Left ventricle myocardium inferior (tissue), 1 donor: ENCODE measurements around the gene EXPH5. TPM values are rescaled to one million over a fixed set of nuclear protein-coding genes. Genes with fewer than 3 reads are reported as not detected.

ENCODE experiments used
- DNase-seq: peaks from one replicate; pipeline ENCODE4 v3.0.0-alpha.2; 2020
- H3K27ac ChIP-seq: fragments of 200-600 bp; replicated peaks from 2 replicates; pipeline ENCODE4 v1.8.0; 2021
- H3K27me3 ChIP-seq: fragments of 200-600 bp; 2 replicates; pipeline ENCODE4 v1.8.0; 2021; ENCODE audit warnings: low read depth
- H3K36me3 ChIP-seq: fragments of 200-600 bp; 2 replicates; pipeline ENCODE4 v1.8.0; 2021
- H3K4me1 ChIP-seq: fragments of 200-600 bp; 2 replicates; pipeline ENCODE4 v1.8.0; 2021
- H3K4me3 ChIP-seq: fragments of 200-600 bp; 2 replicates; pipeline ENCODE4 v1.8.0; 2021; ENCODE audit warnings: mild to moderate bottlenecking, moderate library complexity
- H3K9me3 ChIP-seq: fragments of 200-600 bp; replicated peaks from 2 replicates; pipeline ENCODE4 v1.8.0; 2021
- intact Hi-C: fragments of 100-400 bp; cut with micrococcal nuclease; formaldehyde crosslinking; loops from one replicate; pipeline ENCODE4 v1.11.0; 2022
- total RNA-seq: library from RNA; stranded (reverse); fragmentation: NEBNext Ultra II Directional; extraction: Animal tissue kit (Norgen Biotek cat#: 25700); gene quantifications from one replicate; pipeline ENCODE4 v1.2.1, GENCODE V29; 2021
- TF ChIP-seq, protein P1 (sequence below): fragments of 200-600 bp; IDR thresholded peaks from 2 replicates; pipeline ENCODE4 v1.8.0; 2021; ENCODE audit warnings: antibody characterized with exemption, mild to moderate bottlenecking, borderline replicate concordance
- donor health status: DM: no; HTN: yes; CAD: no; lungs with severe emphysema.

EXPH5 gene
- total RNA-seq, 1 donor from 2014 or later = 0.88 TPM

DNA sequence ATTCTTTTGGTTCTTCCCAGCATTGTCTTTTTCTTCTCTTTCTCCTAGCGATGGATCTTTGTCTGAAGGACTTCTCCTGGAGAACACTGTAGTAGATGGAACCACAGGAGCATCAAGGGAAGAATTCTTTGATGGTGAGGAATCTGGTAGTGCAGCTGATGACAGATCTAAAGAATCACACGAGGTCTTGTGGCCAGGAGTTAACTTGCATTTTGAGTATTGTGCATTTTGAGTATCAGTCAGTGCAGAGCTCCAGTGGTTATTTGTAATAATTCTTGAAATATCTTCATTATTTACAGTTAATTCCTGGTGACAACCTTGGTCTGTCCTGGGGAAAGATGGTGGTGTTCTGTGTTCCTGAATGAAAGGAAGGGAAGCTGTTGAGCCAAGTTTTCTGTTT, 80.9 kb downstream of the EXPH5 start:
- TF ChIP-seq, protein P1, sequence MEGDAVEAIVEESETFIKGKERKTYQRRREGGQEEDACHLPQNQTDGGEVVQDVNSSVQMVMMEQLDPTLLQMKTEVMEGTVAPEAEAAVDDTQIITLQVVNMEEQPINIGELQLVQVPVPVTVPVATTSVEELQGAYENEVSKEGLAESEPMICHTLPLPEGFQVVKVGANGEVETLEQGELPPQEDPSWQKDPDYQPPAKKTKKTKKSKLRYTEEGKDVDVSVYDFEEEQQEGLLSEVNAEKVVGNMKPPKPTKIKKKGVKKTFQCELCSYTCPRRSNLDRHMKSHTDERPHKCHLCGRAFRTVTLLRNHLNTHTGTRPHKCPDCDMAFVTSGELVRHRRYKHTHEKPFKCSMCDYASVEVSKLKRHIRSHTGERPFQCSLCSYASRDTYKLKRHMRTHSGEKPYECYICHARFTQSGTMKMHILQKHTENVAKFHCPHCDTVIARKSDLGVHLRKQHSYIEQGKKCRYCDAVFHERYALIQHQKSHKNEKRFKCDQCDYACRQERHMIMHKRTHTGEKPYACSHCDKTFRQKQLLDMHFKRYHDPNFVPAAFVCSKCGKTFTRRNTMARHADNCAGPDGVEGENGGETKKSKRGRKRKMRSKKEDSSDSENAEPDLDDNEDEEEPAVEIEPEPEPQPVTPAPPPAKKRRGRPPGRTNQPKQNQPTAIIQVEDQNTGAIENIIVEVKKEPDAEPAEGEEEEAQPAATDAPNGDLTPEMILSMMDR = no peak
- peaks cover 3% of the 10 kb centered on the region for H3K27me3 ChIP-seq
- intact Hi-C loops = no loop called here
- no peaks in the 10 kb centered on the region for H3K9me3 ChIP-seq
- DNase-seq = no peak
- H3K4me1 ChIP-seq = no peaks in the 10 kb centered on the region
- no peak overlapping the region for H3K27ac ChIP-seq
- no peak overlapping the region for H3K4me3 ChIP-seq
- no peaks in the 10 kb centered on the region for H3K36me3 ChIP-seq

DNA sequence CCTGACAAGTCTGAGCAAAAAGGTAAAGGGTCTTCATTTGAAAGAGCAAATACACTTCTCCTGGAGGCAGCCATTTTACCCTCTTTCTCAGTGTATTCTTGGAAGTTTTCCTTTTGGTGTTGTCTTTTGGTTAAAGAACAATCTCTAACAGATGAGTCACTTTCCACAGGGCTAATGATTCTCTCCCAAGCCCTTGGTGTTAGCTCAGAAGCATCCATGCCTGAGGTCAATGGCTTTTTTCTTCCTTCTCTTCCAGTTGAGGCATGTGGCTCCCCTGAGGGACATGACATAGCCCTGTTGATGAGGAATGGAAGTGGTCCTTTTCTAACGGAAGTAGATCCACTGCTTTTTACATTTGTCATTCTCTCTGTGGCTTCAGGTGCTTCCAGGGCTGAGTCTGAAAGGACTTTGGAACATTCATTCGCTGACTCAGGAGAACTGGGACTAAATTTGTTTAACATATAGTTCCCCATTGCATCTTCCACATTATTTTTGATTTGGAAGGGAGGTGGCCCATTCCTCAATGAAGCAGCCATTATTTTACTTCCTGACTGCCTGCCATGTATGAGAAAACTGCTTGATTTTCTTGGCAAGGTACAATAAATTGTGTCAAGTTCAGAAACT, 81.6 kb downstream of the EXPH5 start:
- Histone ChIP-seq H3K36me3 (no peaks in the 10 kb centered on the region), H3K4me3 (no peak overlapping the region), H3K4me1 (no peaks in the 10 kb centered on the region), H3K9me3 (no peaks in the 10 kb centered on the region), H3K27me3 (peaks cover 3% of the 10 kb centered on the region), H3K27ac (no peak overlapping the region)
- TF ChIP-seq, protein P1 = no peak
- intact Hi-C loops = no loop called here
- DNase-seq = no peak

DNA sequence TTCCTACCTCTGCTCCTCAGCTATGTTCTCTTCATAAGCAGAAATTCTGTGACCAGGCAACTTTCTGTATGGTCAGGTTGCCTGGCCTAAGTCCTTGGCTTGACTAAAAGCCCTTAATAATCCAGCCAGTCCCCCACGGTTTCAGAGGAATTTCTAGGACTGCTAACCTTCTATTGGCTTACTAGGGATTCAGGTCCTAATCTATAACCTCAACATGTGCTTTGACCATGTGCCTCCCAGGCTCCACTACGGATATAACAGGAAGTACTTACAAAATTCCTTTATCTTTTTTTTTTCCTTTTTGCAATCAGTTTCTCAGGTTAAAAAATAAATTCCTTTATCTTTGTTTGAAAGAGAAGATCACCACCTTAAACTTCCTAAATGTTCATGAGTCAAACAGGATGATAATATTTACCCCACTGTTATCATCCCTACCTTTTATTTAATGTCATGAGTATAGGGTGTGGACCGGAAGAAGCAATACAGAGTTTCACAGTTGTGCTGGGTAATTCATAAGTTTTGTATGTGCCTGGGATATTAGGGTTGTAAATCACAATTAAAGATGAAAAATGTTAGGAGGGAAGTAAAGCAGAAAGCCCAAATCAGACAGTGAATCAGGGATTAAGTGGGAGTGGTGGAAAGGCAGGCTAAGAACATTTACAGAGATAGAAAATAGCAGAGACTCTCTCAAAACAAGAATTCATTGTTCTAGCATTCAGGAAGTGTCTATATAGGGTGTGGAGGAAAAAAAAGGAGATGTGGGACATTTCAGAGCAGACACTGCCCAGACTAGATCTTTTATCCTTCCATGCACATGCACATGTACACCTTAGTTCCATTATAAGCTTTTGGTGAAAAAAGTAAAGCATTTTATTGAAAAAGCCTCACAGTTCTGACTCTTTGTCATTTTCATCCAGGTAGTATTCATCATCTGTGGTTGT, 84.6 kb downstream of the EXPH5 start:
- H3K9me3 ChIP-seq = no peaks in the 10 kb centered on the region
- no peak for DNase-seq
- H3K36me3 ChIP-seq = no peaks in the 10 kb centered on the region
- TF ChIP-seq, protein P1 = no peak
- H3K27me3 ChIP-seq = peaks cover 3% of the 10 kb centered on the region
- no peak overlapping the region for H3K4me3 ChIP-seq
- H3K27ac ChIP-seq = no peak overlapping the region
- intact Hi-C loops = no loop called here
- no peaks in the 10 kb centered on the region for H3K4me1 ChIP-seq

DNA sequence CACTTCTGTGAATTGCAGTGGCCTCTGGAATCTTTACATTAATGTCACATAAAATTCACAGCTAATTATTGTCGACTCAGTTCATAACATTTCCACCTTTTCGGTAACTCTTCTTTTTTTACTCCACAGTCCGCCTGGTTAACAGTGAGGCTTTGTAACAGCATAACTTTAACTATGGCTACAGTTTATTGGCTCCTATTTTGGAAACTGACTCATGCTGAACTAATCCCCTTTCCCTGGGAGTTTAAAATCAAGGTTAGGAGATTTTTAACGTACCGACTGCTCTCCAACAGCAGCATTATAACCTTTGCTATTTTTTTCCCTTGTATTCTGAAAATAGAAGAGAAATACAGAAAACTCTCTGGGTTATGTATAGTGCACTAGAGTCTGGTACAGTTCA, 92.2 kb downstream of the EXPH5 start:
- no peaks in the 10 kb centered on the region for H3K9me3 ChIP-seq
- H3K4me3 ChIP-seq = no peak overlapping the region
- H3K4me1 ChIP-seq = peaks cover 20% of the 10 kb centered on the region
- H3K27me3 ChIP-seq = no peaks in the 10 kb centered on the region
- no peak for DNase-seq
- intact Hi-C loops = no loop called here
- no peak overlapping the region for H3K27ac ChIP-seq
- H3K36me3 ChIP-seq = no peaks in the 10 kb centered on the region
- TF ChIP-seq, protein P1 = no peak

DNA sequence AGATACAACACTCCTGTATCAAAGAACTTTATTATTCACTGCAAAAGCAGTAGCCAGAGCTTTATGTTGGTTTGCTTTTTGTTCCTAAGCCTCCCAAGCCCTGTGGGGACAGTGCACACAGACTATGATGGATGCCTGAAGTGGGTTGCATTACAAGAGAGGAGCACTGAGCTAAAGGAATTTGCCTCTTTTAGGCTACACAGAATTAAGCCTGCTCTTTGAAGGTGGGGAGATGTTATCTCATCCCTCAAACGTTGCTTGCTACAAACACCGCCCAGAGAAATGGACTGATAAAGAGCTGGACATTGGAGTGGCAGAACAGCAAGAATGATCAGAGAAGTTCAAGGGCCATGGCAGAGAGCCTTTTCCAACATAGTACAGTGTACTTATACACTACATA, 92.8 kb downstream of the EXPH5 start:
- DNase-seq = no peak
- Histone ChIP-seq H3K36me3 (no peaks in the 10 kb centered on the region), H3K27me3 (no peaks in the 10 kb centered on the region), H3K4me3 (no peak overlapping the region), H3K4me1 (peaks cover 21% of the 10 kb centered on the region), H3K27ac (no peak overlapping the region), H3K9me3 (no peaks in the 10 kb centered on the region)
- intact Hi-C loops = no loop called here
- TF ChIP-seq, protein P1 = no peak
